ENCODE measurements around the gene ZNF672.
A peak's percentile ranks its signal among the peaks of the same experiment; 100 is the strongest.
"Not testable (repeated sequence)": the region's sequence is repeated elsewhere in the genome, so short reads cannot be mapped to it uniquely, and the experiment has no call there.

ZNF672 gene

GRCh38 chr1:248856176-248856575 is 18.2 kb downstream of the ZNF672 start:
- no peak for DNase-seq

GRCh38 chr1:248857201-248857600 is 19.2 kb downstream of the ZNF672 start:
- no peak for DNase-seq

- no peak for DNase-seq
Observed at GRCh38 chr1:248857749-248858095, 19.7 kb downstream of the ZNF672 start.

- peak; percentile 64 for DNase-seq
Observed at GRCh38 chr1:248858096-248858890, 20.3 kb downstream of the ZNF672 start.

GRCh38 chr1:248858891-248859889 is 21.2 kb downstream of the ZNF672 start, which contains the start of gene ZNF692:
TSS of gene ZNF692 (minus strand) at chr1:248859085. CDS start at chr1:248858309, 776 bp downstream.
- peak; percentile 98 for DNase-seq

GRCh38 chr1:248860007-248860406 is 22.0 kb downstream of the ZNF672 start:
- no peak for DNase-seq

- no peak for DNase-seq
Observed at GRCh38 chr1:248861616-248862015, 23.6 kb downstream of the ZNF672 start.

GRCh38 chr1:248862695-248862997 is 24.6 kb downstream of the ZNF672 start:
- DNase-seq, result no peak

GRCh38 chr1:248862998-248863881 is 25.2 kb downstream of the ZNF672 start:
- DNase-seq, result peak; percentile 77

GRCh38 chr1:248871837-248872401 is 33.9 kb downstream of the ZNF672 start:
- peak; percentile 14 for DNase-seq

- peak; percentile 64 for DNase-seq
Observed at GRCh38 chr1:248872752-248873408, 34.9 kb downstream of the ZNF672 start.

GRCh38 chr1:248873409-248873992 is 35.5 kb downstream of the ZNF672 start:
- DNase-seq, result peak; percentile 97

- DNase-seq, result no peak
Observed at GRCh38 chr1:248873993-248874533, 36.0 kb downstream of the ZNF672 start.

GRCh38 chr1:248881261-248881660 is 43.2 kb downstream of the ZNF672 start:
- DNase-seq, result no peak

GRCh38 chr1:248882427-248882826 is 44.4 kb downstream of the ZNF672 start:
- peak; percentile 42 for DNase-seq

- no peak for DNase-seq
Observed at GRCh38 chr1:248884632-248885295, 46.7 kb downstream of the ZNF672 start.

GRCh38 chr1:248885646-248886045 is 47.6 kb downstream of the ZNF672 start:
- no peak for DNase-seq

GRCh38 chr1:248886237-248886895 is 48.3 kb downstream of the ZNF672 start:
- peak; percentile 71 for DNase-seq

GRCh38 chr1:248889914-248890243 is 51.9 kb downstream of the ZNF672 start:
- not testable (repeated sequence) for DNase-seq
